Caco-2 (cell line): Measurements from ENCODE around the gene ALK. TPM values are rescaled to one million over a fixed set of nuclear protein-coding genes. Genes with fewer than 3 reads are reported as not detected.

ENCODE experiments used
- BruUV-seq: library from RNA; stranded (reverse); fragments of 400-500 nt; replicated peaks from 2 replicates; lab custom pipeline; 2021; lab: Mats Ljungman, UMichigan
- CTCF ChIA-PET: fragments of 300-600 bp; sonication (Branson Sonifier 250); formaldehyde crosslinking; loops from one replicate; lab custom pipeline; 2022; ENCODE audit warnings: antibody characterized with exemption; lab: Charles Lee
- POLR2A ChIA-PET: fragments of 300-600 bp; sonication (Branson Sonifier 250); formaldehyde crosslinking; loops from one replicate; lab custom pipeline; 2022; ENCODE audit warnings: antibody characterized with exemption; lab: Charles Lee
- DNase-seq, 2 experiments: peaks; one replicate each; pipeline versions ENCODE4 v3.0.0 to v3.0.0-alpha.2; 2020 to 2022
- H3K27me3 ChIP-seq: replicated peaks from 2 replicates; pipeline ENCODE4 v1.6.0; 2011; ENCODE audit warnings: low read length; ENCODE audit not compliant: control insufficient read depth, insufficient read depth
- H3K36me3 ChIP-seq: 2 replicates; pipeline ENCODE4 v1.5.1; 2011; ENCODE audit warnings: low read length; ENCODE audit not compliant: control insufficient read depth, insufficient read depth
- H3K4me1 ChIP-seq: fragments of 250-450 bp; sonication (Bioruptor Pico); 2 replicates; pipeline ENCODE4 v1.5.1; 2020; ENCODE audit warnings: mild to moderate bottlenecking
- H3K4me3 ChIP-seq: 2 replicates; pipeline ENCODE4 v1.5.1; 2011; ENCODE audit warnings: low read depth, mild to moderate bottlenecking, control low read depth, low read length
- H3K9me3 ChIP-seq: fragments of 250-450 bp; sonication (Bioruptor Pico); 2 replicates; pipeline ENCODE4 v1.5.1; 2020; ENCODE audit warnings: mild to moderate bottlenecking, moderate library complexity
- H3K27ac Mint-ChIP-seq: one replicate; pipeline ENCODE4 v1.8.0; 2022; ENCODE audit warnings: mixed read lengths; ENCODE audit not compliant: unreplicated experiment
- H3K27me3 Mint-ChIP-seq: one replicate; pipeline ENCODE4 v1.8.0; 2022; ENCODE audit warnings: mixed read lengths; ENCODE audit not compliant: insufficient read depth, unreplicated experiment
- H3K36me3 Mint-ChIP-seq: one replicate; pipeline ENCODE4 v1.8.0; 2022; ENCODE audit warnings: mild to moderate bottlenecking, mixed read lengths; ENCODE audit not compliant: insufficient read depth, unreplicated experiment
- H3K4me1 Mint-ChIP-seq: one replicate; pipeline ENCODE4 v1.8.0; 2022; ENCODE audit warnings: low read depth, mixed read lengths; ENCODE audit not compliant: unreplicated experiment
- H3K4me3 Mint-ChIP-seq: one replicate; pipeline ENCODE4 v1.8.0; 2022; ENCODE audit warnings: mild to moderate bottlenecking, moderate library complexity, mixed read lengths; ENCODE audit not compliant: unreplicated experiment
- H3K9me3 Mint-ChIP-seq: one replicate; pipeline ENCODE4 v1.8.0; 2022; ENCODE audit warnings: mixed read lengths; ENCODE audit not compliant: unreplicated experiment
- CTCF ChIP-seq, 2 experiments: fragments of 200-600 bp in 1 of 2; IDR thresholded peaks; 1 replicate in 1 of 2; 2 replicates in 1 of 2; pipeline versions ENCODE4 v1.5.1 to v1.8.0; 2011 to 2022; ENCODE audit warnings: antibody characterized with exemption in 1 of 2, control low read depth in 1 of 2, inconsistent platforms in 1 of 2, low read depth in 1 of 2, low read length in 1 of 2, mild to moderate bottlenecking in 1 of 2, moderate library complexity in 1 of 2; ENCODE audit not compliant: insufficient read depth in 1 of 2, severe bottlenecking in 1 of 2, unreplicated experiment in 1 of 2
- intact Hi-C: fragments of 100-400 bp; cut with micrococcal nuclease; formaldehyde crosslinking; loops from one replicate; pipeline ENCODE4 v1.10.0; 2022; ENCODE audit not compliant: unreplicated experiment
- total RNA-seq: library from RNA; stranded (reverse); gene quantifications from 2 replicates; pipeline ENCODE4 v1.2.3, GENCODE V29; 2022

The ALK gene
- total RNA-seq, 1 experiment from 2014 or later, result 0.11 TPM

- Histone ChIP-seq H3K9me3 (no peaks in the 10 kb centered on the region), H3K4me1 (no peaks in the 10 kb centered on the region), H3K4me3 (no peak overlapping the region), H3K27me3 (no peaks in the 10 kb centered on the region), H3K36me3 (no peaks in the 10 kb centered on the region)
- Mint-ChIP-seq H3K27ac (no peak overlapping the region), H3K9me3 (no peaks in the 10 kb centered on the region), H3K4me1 (no peaks in the 10 kb centered on the region), H3K27me3 (peaks cover 15% of the 10 kb centered on the region), H3K36me3 (no peaks in the 10 kb centered on the region), H3K4me3 (no peak overlapping the region)
- peak in 1 of 2 experiments; percentile 33 for TF ChIP-seq CTCF (IDR thresholded peaks at IDR 0.05; ENCODE audit: insufficient read depth in 1 of 2, low read depth in 1 of 2, low read length in 1 of 2, severe bottlenecking in 1 of 2, unreplicated experiment in 1 of 2)
- DNase-seq, result no peak
- intact Hi-C loops, result no loop called here
- CTCF ChIA-PET, result interaction anchor here (0.5 kb wide), 1 partner anchor 318 kb away, joined by 6 read pairs; the partner anchor contains the start of gene WDR43
- no TSS peak for BruUV-seq
- POLR2A ChIA-PET, result no interaction called here
Observed at GRCh38 chr2:29212009-29212408, 709.4 kb downstream of the ALK start.

- H3K4me3 ChIP-seq, result no peak overlapping the region
- no peak for DNase-seq
- H3K4me1 ChIP-seq, result no peaks in the 10 kb centered on the region
- H3K9me3 Mint-ChIP-seq, result no peaks in the 10 kb centered on the region
- no peaks in the 10 kb centered on the region for H3K36me3 Mint-ChIP-seq
- ChIA-PET CTCF (interaction anchor here (0.6 kb wide), 1 partner anchor 212 kb away, joined by 4 read pairs; no protein-coding TSS in a partner anchor), POLR2A (no interaction called here)
- no peaks in the 10 kb centered on the region for H3K27me3 ChIP-seq
- no peak overlapping the region for H3K27ac Mint-ChIP-seq
- H3K9me3 ChIP-seq, result no peaks in the 10 kb centered on the region
- TF ChIP-seq CTCF (IDR thresholded peaks at IDR 0.05; ENCODE audit: insufficient read depth in 1 of 2, low read depth in 1 of 2, low read length in 1 of 2, severe bottlenecking in 1 of 2, unreplicated experiment in 1 of 2), result no peak
- no TSS peak for BruUV-seq
- no peaks in the 10 kb centered on the region for H3K4me1 Mint-ChIP-seq
- peaks cover 15% of the 10 kb centered on the region for H3K27me3 Mint-ChIP-seq
- H3K36me3 ChIP-seq, result no peaks in the 10 kb centered on the region
- intact Hi-C loops, result no loop called here
- H3K4me3 Mint-ChIP-seq, result no peak overlapping the region
Observed at GRCh38 chr2:29209551-29209950, 711.8 kb downstream of the ALK start.

DNA sequence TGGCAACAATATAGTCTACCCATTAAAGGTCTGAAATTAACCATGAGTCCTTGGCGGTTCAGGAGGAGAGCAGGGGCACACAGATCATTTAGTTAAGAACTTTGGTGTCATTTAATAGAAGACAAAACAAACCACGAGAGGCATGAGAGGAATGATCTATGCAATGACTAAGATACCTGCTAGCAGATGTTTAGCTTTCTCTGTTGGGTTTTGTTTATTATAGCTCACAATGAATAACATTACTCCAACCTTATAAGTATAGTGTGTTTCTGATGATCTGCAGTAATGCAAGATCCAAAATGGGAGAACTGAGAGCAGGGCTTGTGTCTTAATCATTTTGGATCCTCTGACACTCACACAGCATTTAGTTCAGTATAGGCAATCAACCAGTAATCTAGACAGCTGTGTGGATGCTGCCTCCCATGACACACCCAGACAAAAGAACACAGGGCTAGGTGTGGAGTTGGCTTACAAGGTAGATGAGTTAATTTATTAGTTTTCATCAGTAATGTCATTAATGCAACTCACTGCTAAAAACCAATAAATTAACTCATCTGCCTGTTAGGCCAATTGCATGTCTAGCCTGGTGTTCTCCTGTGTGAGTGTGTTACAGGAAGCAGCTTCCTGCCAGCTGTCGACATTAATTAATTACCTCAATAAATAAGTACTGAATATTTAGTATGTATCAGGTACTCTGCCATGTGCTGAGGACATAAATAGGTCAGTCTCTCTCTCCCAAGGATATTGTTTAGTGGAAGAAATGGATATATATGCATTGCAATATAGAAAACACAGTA lies 713.8 kb downstream of the ALK start:
- no peak overlapping the region for H3K4me3 ChIP-seq
- Mint-ChIP-seq H3K27ac (no peak overlapping the region), H3K36me3 (no peaks in the 10 kb centered on the region), H3K4me1 (peaks cover 5% of the 10 kb centered on the region), H3K9me3 (no peaks in the 10 kb centered on the region), H3K27me3 (peaks cover 15% of the 10 kb centered on the region), H3K4me3 (no peak overlapping the region)
- no TSS peak for BruUV-seq
- intact Hi-C loops, result no loop called here
- ChIA-PET CTCF (interaction anchor here (1.1 kb wide), 1 partner anchor 139 kb away, joined by 3 read pairs; no protein-coding TSS in a partner anchor), POLR2A (no interaction called here)
- H3K27me3 ChIP-seq, result no peaks in the 10 kb centered on the region
- TF ChIP-seq CTCF (IDR thresholded peaks at IDR 0.05; ENCODE audit: insufficient read depth in 1 of 2, low read depth in 1 of 2, low read length in 1 of 2, severe bottlenecking in 1 of 2, unreplicated experiment in 1 of 2), result no peak
- DNase-seq, result no peak
- H3K36me3 ChIP-seq, result no peaks in the 10 kb centered on the region
- H3K4me1 ChIP-seq, result no peaks in the 10 kb centered on the region
- no peaks in the 10 kb centered on the region for H3K9me3 ChIP-seq
